ENCODE measurements around the gene GYS1.

The GYS1 gene

GRCh38 chr19:48988286-48988685 is 4.8 kb downstream of the GYS1 start:
- DNase-seq, result no peak

- DNase-seq, result no peak
Measured at GRCh38 chr19:48987323-48987722, 5.8 kb downstream of the GYS1 start.

- no peak for DNase-seq
Measured at GRCh38 chr19:48986211-48986610, 6.9 kb downstream of the GYS1 start.

GRCh38 chr19:48985711-48986110 is 7.4 kb downstream of the GYS1 start:
- no peak for DNase-seq

GRCh38 chr19:48982280-48982679 is 10.8 kb downstream of the GYS1 start:
- no peak for DNase-seq

DNA sequence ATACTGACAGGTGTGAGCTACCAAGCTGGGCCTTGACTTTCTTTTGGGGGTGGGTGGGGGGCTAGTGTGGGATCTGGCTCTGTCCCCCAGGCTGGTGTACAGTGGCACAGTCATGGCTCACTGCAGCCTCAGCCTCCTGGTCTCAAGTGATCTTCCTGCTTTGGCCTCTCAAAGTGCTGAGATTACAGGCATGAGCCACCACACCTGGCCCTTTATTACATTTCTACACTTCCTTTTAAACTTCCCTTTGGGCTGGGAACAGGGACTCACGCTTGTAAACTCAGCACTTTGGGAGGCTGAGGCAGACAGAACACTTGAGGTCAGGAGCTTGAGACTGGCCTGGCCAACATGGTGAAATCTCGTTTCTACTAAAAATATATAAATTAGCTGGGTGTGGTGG is 16.0 kb downstream of the GYS1 start:
- no peak for DNase-seq

GRCh38 chr19:48975947-48976847 is 16.9 kb downstream of the GYS1 start:
- DNase-seq, result peak; percentile 60

GRCh38 chr19:48970923-48971395 is 22.1 kb downstream of the GYS1 start:
- DNase-seq, result peak; percentile 88

- no peak for DNase-seq
Measured at GRCh38 chr19:48970139-48970766, 22.9 kb downstream of the GYS1 start.

GRCh38 chr19:48969276-48970138 is 23.6 kb downstream of the GYS1 start:
- no peak for DNase-seq

GRCh38 chr19:48968813-48969218 is 24.3 kb downstream of the GYS1 start:
- DNase-seq, result no peak

- no peak for DNase-seq
Measured at GRCh38 chr19:48968179-48968661, 24.9 kb downstream of the GYS1 start.

DNA sequence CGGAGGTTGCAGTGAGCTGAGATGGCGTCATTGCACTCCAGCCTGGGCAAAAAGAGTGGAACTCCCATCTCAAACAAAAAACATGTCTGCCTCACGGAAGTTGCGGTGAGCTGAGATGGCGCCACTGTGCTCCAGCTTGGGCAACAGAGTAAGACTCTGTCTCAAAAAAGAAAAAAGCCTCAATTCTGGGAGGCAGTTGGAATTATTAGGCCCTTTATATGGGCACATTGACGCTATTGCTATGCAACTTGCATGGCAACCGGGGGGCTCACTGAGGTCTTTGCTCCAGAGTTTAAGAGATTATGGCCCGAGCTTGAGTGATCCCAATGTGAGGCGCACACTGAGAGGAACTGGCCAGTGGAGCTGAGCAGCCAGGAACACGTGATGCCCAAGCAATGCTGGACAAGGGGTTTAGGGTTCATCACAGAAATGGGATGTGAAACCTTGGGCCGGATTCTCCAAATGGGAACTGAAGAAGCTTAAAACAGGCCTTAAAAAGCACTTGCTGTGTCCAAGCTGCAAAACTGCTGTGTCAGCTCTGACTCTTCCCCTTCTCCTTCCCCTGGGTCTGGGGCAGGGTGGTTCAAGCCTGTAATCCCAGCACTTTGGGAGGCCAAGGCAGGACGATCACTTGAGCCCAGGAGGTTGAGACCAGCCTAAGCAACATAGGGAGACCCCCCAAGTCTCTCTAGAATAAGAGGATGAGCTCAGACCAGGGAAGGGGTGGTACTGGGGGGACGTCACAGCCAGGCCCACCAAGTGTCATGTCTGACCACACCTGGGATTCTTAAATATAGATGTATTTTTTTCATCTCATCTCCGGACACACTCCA is 25.5 kb downstream of the GYS1 start:
- peak; percentile 11 for DNase-seq

- peak; percentile 17 for DNase-seq
Measured at GRCh38 chr19:48966541-48967345, 26.4 kb downstream of the GYS1 start.

- peak; percentile 94 for DNase-seq
Measured at GRCh38 chr19:48965806-48966540, 27.1 kb downstream of the GYS1 start.

GRCh38 chr19:48965040-48965805 is 27.9 kb downstream of the GYS1 start, which contains the start of gene FTL:
Gene FTL, plus strand, starts transcription at chr19:48965309. Its CDS starts 199 bp downstream, at chr19:48965508.
- DNase-seq, result peak; percentile 94

DNA sequence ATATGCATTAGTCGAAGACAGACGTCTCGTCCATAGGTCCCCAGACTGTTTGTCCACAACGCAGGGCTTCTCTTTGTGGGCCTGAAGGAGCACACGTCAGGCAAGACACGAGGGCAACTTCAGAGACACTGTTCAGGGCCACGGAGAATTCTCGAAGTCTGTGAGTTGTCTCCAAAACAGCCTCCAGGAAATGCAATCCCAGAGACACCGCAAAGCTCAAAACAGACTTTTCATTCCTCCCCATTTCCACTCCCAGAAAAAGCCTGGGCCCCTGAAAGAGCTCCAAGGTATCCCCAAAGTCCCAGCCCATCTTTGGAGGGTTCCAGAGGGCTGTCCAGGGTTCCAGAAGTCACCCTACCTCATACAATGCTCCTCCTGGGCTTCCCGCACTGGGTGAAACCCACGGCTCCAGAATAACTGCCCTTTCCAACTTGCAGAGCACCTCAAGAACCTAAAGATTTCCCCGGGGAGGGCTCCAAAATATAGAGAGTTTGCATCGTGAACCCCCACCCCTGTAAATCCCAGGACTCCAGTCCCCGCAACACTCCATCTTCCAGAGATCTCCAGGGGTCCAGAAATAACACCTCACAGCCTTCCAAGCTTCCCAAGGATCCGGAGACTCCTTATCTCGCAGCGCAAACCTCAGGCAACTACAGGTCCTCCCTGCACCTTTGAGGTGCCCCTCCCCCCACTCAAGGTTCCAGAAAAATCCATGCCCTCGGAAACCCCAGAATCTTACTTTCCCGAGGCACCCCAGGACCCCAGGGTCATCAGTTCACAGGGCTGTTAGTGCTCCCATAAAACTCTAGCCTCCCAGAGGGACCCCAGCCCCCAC is 28.7 kb downstream of the GYS1 start:
- peak; percentile 15 for DNase-seq

Data from activated CD4-positive, alpha-beta T cell treated with anti-CD3 and anti-CD28 coated beads for 48 hours (primary cell).